NB4 (cell line): ENCODE results near the gene GRIN2A.

Experiments used
- DNase-seq: peaks from one replicate; pipeline ENCODE4 v3.0.0; 2010; ENCODE audit warnings: low read depth
- H3K4me3 ChIP-seq: one replicate; pipeline ENCODE4 v1.5.1; 2011; ENCODE audit warnings: mild to moderate bottlenecking, low read depth, low read length, moderate library complexity
- CTCF ChIP-seq: IDR thresholded peaks from one replicate; pipeline ENCODE4 v1.5.1; 2012; ENCODE audit warnings: low read depth, low read length
- MAX ChIP-seq: IDR thresholded peaks from 2 replicates; pipeline ENCODE4 v1.6.1; 2011; ENCODE audit warnings: low read depth, low read length
- MYC ChIP-seq: IDR thresholded peaks from 2 replicates; pipeline ENCODE4 v1.6.1; 2011; ENCODE audit warnings: low read depth, low read length
- POLR2A ChIP-seq: IDR thresholded peaks from 2 replicates; pipeline ENCODE4 v1.6.1; 2011; ENCODE audit warnings: mild to moderate bottlenecking; ENCODE audit not compliant: insufficient read length; ENCODE audit errors: extremely low read depth

GRIN2A gene

GRCh38 chr16:10165643-10166042 is 16.6 kb downstream of the GRIN2A start:
- no peak overlapping the region for H3K4me3 ChIP-seq
- no peak for DNase-seq
- no peak for TF ChIP-seq MYC
- no peak for TF ChIP-seq POLR2A
- TF ChIP-seq CTCF: no peak
- no peak for TF ChIP-seq MAX

- no peak overlapping the region for H3K4me3 ChIP-seq
- DNase-seq: no peak
- TF ChIP-seq MYC: no peak
- no peak for TF ChIP-seq POLR2A
- TF ChIP-seq CTCF: no peak
- no peak for TF ChIP-seq MAX
Observed at GRCh38 chr16:10162981-10163380, 19.2 kb downstream of the GRIN2A start.

GRCh38 chr16:10156099-10156498 is 26.1 kb downstream of the GRIN2A start:
- H3K4me3 ChIP-seq: no peak overlapping the region
- no peak for TF ChIP-seq CTCF
- no peak for TF ChIP-seq MYC
- TF ChIP-seq MAX: no peak
- TF ChIP-seq POLR2A: no peak
- no peak for DNase-seq

GRCh38 chr16:10154389-10154788 is 27.8 kb downstream of the GRIN2A start:
- DNase-seq: no peak
- no peak overlapping the region for H3K4me3 ChIP-seq
- TF ChIP-seq POLR2A (no peak), MAX (no peak), CTCF (no peak), MYC (no peak)

GRCh38 chr16:10153985-10154384 is 28.2 kb downstream of the GRIN2A start:
- no peak for TF ChIP-seq MAX
- TF ChIP-seq CTCF: no peak
- no peak for TF ChIP-seq MYC
- no peak for TF ChIP-seq POLR2A
- no peak for DNase-seq
- H3K4me3 ChIP-seq: no peak overlapping the region

GRCh38 chr16:10151718-10152117 is 30.5 kb downstream of the GRIN2A start:
- no peak for DNase-seq
- H3K4me3 ChIP-seq: no peak overlapping the region
- TF ChIP-seq MYC (no peak), POLR2A (no peak), CTCF (no peak), MAX (no peak)
